ENCODE results near the gene ADI1. TPM values are rescaled to one million over a fixed set of nuclear protein-coding genes. Genes with fewer than 3 reads are reported as not detected.
"Not testable (repeated sequence)": the region's sequence is repeated elsewhere in the genome, so short reads cannot be mapped to it uniquely, and the experiment has no call there.

The ADI1 gene
- total RNA-seq, 1 donor = 12.9 TPM

DNA sequence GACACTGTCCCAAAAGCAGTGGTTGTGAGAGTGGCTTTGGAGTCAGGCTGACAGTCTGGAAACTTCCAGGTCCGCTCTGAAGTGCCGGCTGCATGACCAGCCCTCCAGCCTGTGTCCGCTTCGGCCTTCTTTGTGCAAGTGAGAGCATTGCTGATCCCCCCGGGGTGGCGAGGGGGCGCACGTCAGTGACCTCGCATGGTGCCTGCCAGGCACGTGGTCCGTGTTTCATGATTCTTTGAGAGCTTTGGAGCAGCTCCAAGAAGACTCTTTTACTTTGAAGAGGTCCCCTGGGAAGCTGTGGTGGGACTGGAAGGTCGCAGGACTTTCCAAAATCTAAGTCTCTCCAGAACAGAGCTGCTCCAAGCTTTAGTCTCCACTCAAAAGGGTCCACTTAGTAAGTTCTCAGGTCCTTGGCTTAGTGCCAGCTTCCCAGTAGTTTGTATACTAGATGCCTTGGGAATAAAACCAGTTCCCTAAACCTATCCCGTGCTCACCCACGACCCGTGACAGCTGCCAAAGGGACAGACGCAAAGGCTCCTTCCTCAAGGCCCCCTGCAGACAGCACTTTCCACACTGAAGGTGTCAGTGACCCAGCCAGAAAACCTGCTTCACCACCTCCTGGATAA is 68.8 kb downstream of the ADI1 start:
- DNase-seq (ENCODE audit: low read depth in 2 of 3, low spot score in 2 of 3) = no peak

GRCh38 chr2:3449936-3450335 is 69.4 kb downstream of the ADI1 start:
- no peak for DNase-seq (ENCODE audit: low read depth in 2 of 3, low spot score in 2 of 3)

- no peak for DNase-seq (ENCODE audit: low read depth in 2 of 3, low spot score in 2 of 3)
Measured at GRCh38 chr2:3449086-3449485, 70.2 kb downstream of the ADI1 start.

- DNase-seq (ENCODE audit: low read depth in 2 of 3, low spot score in 2 of 3) = not testable (repeated sequence)
Measured at GRCh38 chr2:3448441-3448911, 70.9 kb downstream of the ADI1 start.

DNA sequence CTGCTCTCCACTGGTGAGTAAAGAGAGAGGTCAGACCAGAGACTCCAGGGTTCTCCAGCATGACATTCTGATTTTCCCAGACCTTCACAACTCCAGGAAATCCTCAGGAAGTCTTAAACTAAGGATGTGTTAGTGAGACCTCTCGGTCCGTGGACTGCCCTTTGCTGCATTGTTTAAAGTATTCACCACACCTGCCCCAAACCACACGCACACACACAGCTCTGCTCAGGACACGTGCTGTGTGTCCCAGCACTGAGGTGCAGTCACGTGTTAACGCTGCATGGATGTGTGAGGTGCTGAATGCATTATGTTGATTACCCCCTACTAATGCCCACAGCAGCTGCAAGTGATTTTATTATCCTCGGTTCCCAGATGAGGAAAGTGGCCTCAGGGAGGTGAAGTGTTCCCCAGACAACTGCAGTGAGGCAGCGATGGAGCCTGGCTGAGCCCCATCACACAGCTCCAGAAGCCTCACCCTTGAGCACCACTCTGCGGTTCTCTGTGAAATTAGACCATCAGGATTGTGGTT is 71.5 kb downstream of the ADI1 start:
- no peak for DNase-seq (ENCODE audit: low read depth in 2 of 3, low spot score in 2 of 3)

Other genes starting within 250 kb of the ADI1 start
- gene EIPR1, start 141.7 kb downstream of the ADI1 start, total RNA-seq = 45.8 TPM
- gene TRAPPC12, start 139.8 kb downstream of the ADI1 start, total RNA-seq = 77.6 TPM
- gene RNASEH1, start 38.8 kb upstream of the ADI1 start, total RNA-seq = 10.8 TPM
- gene RPS7, start 55.7 kb upstream of the ADI1 start, total RNA-seq = 1,199 TPM
- not detected for gene COLEC11, start 75.6 kb upstream of the ADI1 start, total RNA-seq
- gene ALLC, start 138.7 kb upstream of the ADI1 start, total RNA-seq = not detected
- not detected for gene DCDC2C, start 184.0 kb upstream of the ADI1 start, total RNA-seq